Prostate gland (tissue), 2 donors: ENCODE data around the gene UIMC1. TPM values are rescaled to one million over a fixed set of nuclear protein-coding genes. Genes with fewer than 3 reads are reported as not detected.

Experiments
- DNase-seq: peaks from one replicate; pipeline ENCODE4 v3.0.0-alpha.2; 2019; ENCODE audit warnings: low spot score
- H3K27ac ChIP-seq, 2 donors: fragments of 200-600 bp; sonication (generic); 2 replicates each; pipeline ENCODE4 v1.5.1; 2017 to 2019
- H3K27me3 ChIP-seq: fragments of 200-600 bp; sonication (generic); replicated peaks from 2 replicates; pipeline ENCODE4 v1.5.1; 2019; ENCODE audit not compliant: insufficient read depth
- H3K36me3 ChIP-seq, 2 donors: fragments of 200-600 bp; sonication (generic); 1 replicate in 1 of 2; 2 replicates in 1 of 2; pipeline versions ENCODE4 v1.5.1 to v1.8.1; 2017 to 2019
- H3K4me1 ChIP-seq: fragments of 200-600 bp; sonication (generic); replicated peaks from 2 replicates; pipeline ENCODE4 v1.5.1; 2019
- H3K4me3 ChIP-seq, 2 donors: fragments of 200-600 bp; sonication (generic); 2 replicates each; pipeline ENCODE4 v1.5.1; 2017 to 2019
- H3K9me3 ChIP-seq: fragments of 200-600 bp; sonication (generic); 2 replicates; pipeline ENCODE4 v1.5.1; 2017
- CTCF ChIP-seq, 4 experiments: fragments of 200-600 bp in 2 of 4; fragments of 450-650 bp in 2 of 4; sonication (generic) in 2 of 4; IDR thresholded peaks; 1 replicate in 3 of 4; 2 replicates in 1 of 4; pipeline ENCODE4 v1.5.1; 2016 to 2019; ENCODE audit warnings: antibody characterized with exemption in 4 of 4, mild to moderate bottlenecking in 2 of 4, moderate library complexity in 2 of 4
- POLR2A ChIP-seq: fragments of 450-650 bp; IDR thresholded peaks from one replicate; pipeline ENCODE4 v1.6.1; 2016; ENCODE audit warnings: antibody characterized with exemption, mild to moderate bottlenecking
- POLR2AphosphoS5 ChIP-seq: sonication (generic); formaldehyde crosslinking; IDR thresholded peaks from one replicate; pipeline ENCODE4 v1.6.1; 2017; ENCODE audit warnings: antibody characterized with exemption
- WGBS: methylation state at CpG from one replicate; pipeline ENCODE4 v1.1.5; 2018; 5-methylcytosine and 5-hydroxymethylcytosine counted together
- intact Hi-C: fragments of 100-400 bp; cut with DNase I; formaldehyde crosslinking; loops from one replicate; pipeline ENCODE4 v1.14.2; 2022
- total RNA-seq, 2 donors: library from RNA; depleted of rRNA; stranded (reverse); fragments of >200 nt; gene quantifications; one replicate each; pipeline ENCODE4 v1.1.0, GENCODE V29; 2016

The UIMC1 gene
- total RNA-seq, 2 donors from 2014 or later = 29.3 to 38.3 TPM

GRCh38 chr5:176895831-176896230 is 110.7 kb downstream of the UIMC1 start:
- no peaks in the 10 kb centered on the region for H3K9me3 ChIP-seq
- no peak overlapping the region for H3K27ac ChIP-seq
- intact Hi-C loops = no loop called here
- no peaks in the 10 kb centered on the region for H3K36me3 ChIP-seq
- H3K27me3 ChIP-seq = no peaks in the 10 kb centered on the region
- no peak overlapping the region for H3K4me3 ChIP-seq
- H3K4me1 ChIP-seq = no peaks in the 10 kb centered on the region
- DNase-seq = peak; percentile 2
- no peak for TF ChIP-seq CTCF (IDR thresholded peaks at IDR 0.05)
- no peak for TF ChIP-seq POLR2AphosphoS5
- no peak for TF ChIP-seq POLR2A
- WGBS = 74% methylated on average over 4 of the region's 4 CpGs

- WGBS = 86% methylated on average over 6 of the region's 6 CpGs
- Histone ChIP-seq H3K27ac (no peak overlapping the region), H3K4me3 (no peak overlapping the region), H3K27me3 (no peaks in the 10 kb centered on the region), H3K4me1 (no peaks in the 10 kb centered on the region), H3K9me3 (no peaks in the 10 kb centered on the region), H3K36me3 (no peaks in the 10 kb centered on the region)
- no peak for DNase-seq
- intact Hi-C loops = no loop called here
- TF ChIP-seq POLR2A (no peak), CTCF (IDR thresholded peaks at IDR 0.05) (no peak), POLR2AphosphoS5 (no peak)
Measured at GRCh38 chr5:176894298-176894697, 112.3 kb downstream of the UIMC1 start.

- WGBS = 74% methylated on average over 3 of the region's 3 CpGs
- Histone ChIP-seq H3K27ac (no peak overlapping the region), H3K4me3 (no peak overlapping the region), H3K9me3 (no peaks in the 10 kb centered on the region), H3K36me3 (no peaks in the 10 kb centered on the region), H3K27me3 (no peaks in the 10 kb centered on the region), H3K4me1 (no peaks in the 10 kb centered on the region)
- no peak for TF ChIP-seq CTCF (IDR thresholded peaks at IDR 0.05)
- no peak for TF ChIP-seq POLR2A
- TF ChIP-seq POLR2AphosphoS5 = no peak
- intact Hi-C loops = no loop called here
- DNase-seq = no peak
Measured at GRCh38 chr5:176892663-176893062, 113.9 kb downstream of the UIMC1 start.

GRCh38 chr5:176891331-176891958 is 115.1 kb downstream of the UIMC1 start:
- Histone ChIP-seq H3K9me3 (no peaks in the 10 kb centered on the region), H3K4me1 (no peaks in the 10 kb centered on the region), H3K4me3 (no peak overlapping the region), H3K27ac (no peak overlapping the region), H3K36me3 (no peaks in the 10 kb centered on the region), H3K27me3 (no peaks in the 10 kb centered on the region)
- TF ChIP-seq POLR2A (no peak), POLR2AphosphoS5 (no peak), CTCF (IDR thresholded peaks at IDR 0.05) (no peak)
- DNase-seq = no peak
- intact Hi-C loops = no loop called here
- WGBS = 76% methylated on average over 7 of the region's 9 CpGs
